GM18519 (cell line): ENCODE results near the gene TENT5A.
"Not testable (repeated sequence)": the region's sequence is repeated elsewhere in the genome, so short reads cannot be mapped to it uniquely, and the experiment has no call there.

Experiments
- ATAC-seq: cut with Tn5 transposase; IDR thresholded peaks from one replicate; pipeline ENCODE4 v1.9.1; 2021; ENCODE audit warnings: mild to moderate bottlenecking, moderate library complexity; ENCODE audit not compliant: unreplicated experiment, low FRiP score

Gene TENT5A

DNA sequence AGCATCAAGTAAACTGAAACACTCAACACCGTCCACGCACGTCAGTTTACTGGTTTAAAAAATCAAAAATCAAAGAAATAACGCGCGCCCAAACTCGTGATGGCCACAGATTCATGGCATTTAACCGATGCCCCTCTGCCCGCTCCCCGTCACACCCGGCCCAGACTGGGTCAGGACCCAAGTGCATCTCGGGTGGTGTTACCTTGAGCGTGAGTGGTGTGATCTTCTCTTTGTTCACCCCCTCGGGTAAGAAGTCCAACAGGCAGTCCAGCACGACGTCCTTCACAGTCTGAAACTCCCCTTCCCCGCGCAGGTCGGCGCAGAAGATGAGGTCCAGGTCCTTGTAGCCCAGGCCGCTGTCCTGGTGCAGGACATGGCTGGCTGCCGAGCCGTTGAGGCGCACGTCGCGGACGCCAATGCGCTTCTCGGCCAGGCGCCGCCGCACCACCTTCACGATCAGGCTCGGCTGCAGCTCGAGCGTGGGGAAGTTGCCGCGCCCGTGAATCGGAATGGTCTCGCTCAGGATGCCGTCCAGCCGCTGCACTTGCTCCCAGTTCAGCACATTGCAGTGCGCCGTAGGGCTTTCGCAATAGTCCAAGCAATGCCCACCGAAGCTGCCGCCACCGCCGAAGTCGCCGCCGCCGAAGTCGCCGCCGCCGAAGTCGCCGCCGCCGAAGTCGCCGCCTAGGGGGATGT is 945 bp downstream of the TENT5A start:
- ATAC-seq: no peak

DNA sequence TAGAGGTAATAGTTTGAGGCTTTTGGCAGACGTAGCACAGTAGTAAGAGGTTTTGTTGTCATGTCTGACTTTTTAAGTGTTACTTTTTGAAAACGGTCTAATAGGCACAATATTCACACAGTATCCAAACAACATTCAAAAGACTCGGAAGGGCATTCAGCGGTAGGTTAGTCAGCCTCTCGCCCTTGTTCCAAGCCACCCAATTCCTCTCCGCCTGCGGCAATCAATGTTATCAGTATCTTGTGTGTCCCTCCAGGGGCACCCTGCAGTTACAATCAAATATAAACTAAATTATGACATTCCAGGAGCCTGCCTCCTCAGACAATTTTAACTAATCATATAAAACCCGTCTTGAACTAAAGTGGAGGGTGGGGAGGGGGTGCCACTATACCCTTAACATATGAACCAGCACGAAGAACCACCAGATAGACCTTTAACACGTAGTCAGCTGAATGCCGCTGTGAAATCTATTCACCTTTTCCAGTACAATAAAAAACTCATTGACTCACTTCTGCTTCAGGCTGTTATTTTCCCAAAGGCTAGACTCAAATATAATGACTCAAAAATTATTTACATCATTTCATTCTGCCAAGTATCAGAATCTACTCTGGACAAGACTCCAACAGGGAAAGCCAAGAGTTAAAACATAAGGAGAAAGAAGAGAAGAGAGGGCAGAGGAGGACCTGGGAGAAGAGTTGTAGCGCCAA is 1.6 kb downstream of the TENT5A start:
- no peak for ATAC-seq

- no peak for ATAC-seq
These were observed 2.3 kb downstream of the TENT5A start for GRCh38 chr6:81750200-81750599.

GRCh38 chr6:81749707-81750106 is 2.8 kb downstream of the TENT5A start:
- no peak for ATAC-seq

DNA sequence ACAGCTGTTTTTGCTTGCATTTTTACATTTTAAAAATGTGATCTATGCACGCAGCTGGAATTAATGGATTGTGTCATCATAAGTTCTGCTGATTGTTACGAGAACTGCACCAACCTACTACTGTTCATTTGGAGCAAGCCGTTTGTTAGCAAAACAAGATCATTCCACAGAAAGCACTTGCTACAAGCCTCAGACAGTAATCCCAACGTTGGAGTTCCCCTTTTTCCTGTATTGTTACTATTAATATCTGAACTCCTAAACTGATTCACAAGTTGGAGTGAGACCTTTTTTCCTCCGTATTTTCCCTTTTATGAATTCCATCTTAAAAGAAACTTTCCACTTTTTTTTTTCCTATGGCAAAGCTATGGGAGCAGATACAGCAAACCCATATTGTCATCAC is 3.5 kb downstream of the TENT5A start:
- ATAC-seq: no peak

DNA sequence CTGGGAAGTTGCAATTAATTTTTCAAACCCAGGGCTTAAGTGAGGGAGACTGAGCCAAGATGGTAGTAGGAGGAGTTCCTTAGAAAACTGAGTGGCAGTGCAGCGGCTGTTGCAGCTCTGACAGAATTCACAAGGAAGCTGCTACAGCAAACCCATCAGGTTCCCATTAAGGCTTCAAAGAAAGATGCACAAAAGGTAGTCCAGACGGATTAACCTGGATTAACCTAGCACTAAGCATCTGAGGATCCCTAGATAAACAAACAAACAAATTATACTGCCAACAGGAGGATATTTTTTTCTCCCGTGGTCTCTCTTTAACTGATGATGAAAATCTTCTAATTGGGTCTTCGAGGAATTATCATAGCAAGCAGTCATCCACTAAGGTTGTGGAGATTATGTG is 5.2 kb downstream of the TENT5A start:
- ATAC-seq: no peak

- no peak for ATAC-seq
These were observed 8.3 kb downstream of the TENT5A start for GRCh38 chr6:81744131-81744530.

DNA sequence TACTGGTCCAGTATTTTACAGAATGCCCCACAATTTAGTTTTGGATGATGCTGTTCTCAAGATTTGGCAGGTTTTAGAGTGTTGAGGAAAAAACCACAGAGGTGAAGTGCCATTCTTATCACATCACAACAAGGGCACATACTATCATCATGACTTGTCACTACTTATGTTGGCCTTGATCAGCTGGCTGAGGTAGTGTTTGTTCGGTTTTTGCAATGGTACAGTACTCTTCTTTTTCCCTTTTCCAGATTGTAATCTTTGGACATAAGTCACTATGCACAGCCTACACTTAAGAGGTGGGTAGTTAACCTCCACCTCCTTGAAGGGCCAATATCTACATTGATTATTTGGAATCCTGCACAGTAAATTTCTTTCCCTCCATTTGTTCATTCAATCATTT is 8.8 kb downstream of the TENT5A start:
- no peak for ATAC-seq

DNA sequence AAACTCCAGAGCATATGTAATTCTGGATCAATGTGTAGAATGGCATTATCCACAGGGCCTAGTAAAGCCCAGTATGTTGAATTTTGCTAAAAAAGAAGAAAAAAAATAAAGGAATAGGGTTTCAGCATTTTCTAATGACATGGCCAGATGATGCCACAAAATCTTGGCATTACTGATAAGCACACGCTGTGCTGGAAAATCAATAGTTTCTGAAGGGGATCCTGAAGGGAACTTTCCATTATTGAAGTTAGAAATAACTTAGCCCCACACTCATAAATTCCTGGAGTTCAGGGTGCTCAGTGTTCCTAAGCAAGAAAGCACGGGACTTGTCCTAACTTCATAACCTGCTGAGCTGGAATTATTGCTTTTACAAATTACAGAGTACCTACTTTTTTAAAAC is 10.8 kb downstream of the TENT5A start:
- ATAC-seq: no peak

DNA sequence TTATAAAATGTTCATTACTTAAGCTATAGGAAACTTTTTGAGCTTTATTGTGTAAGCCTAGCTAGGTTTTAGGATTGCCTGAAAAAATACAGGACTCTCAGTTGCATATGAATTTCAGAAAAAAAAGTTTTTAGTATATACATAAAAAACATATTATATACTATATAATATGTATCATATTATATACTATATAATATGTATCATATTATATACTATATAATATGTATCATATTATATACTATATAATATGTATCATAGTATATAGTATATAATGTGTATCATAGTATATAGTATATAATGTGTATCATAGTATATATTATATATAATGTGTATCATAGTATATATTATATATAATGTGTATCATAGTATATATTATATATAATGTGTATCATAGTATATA is 11.9 kb downstream of the TENT5A start:
- not testable (repeated sequence) for ATAC-seq

DNA sequence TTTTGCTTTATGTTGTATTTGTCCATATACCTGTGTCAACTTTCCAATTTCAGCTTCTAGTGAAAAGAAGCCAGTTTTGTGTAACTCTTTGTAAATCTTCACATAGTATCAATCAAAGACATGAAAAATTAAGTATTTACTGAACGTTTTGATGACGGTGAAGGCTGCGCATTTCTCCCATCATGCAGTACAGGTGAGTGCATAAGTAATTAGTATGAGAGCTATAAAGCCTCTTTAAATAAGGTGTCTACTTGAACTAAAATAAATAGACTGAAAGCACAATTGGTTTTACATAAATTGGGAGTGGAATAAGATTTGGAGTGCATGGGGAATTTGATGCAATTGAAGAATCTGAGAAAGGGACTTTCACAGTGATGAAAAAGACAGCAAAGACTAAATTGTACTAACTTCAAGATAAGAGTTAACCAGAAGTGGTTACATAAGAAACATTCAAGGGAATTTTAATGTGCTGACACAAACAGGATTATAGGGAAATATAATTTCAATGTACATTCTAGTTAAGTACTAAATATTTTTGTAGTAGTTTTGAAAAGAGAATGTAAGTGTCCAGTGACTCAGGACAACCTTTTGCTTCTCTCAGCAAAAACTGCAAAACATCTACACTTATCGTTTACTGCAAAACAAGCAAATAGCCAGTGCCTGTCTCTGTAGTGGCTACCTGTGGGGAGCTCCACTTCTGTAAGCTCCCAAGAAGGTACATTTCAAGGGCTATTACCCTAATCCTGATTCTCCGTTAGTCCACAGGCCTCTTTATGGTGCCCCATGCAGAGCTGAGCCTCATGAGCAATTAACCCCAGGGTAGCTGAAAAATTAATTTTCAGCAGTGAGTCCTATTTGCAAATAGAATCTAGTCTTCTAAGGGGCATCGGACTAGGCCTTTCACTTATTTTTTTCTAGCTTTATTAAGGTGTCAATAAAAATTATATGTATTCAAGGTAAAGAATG is 13.0 kb downstream of the TENT5A start:
- no peak for ATAC-seq

DNA sequence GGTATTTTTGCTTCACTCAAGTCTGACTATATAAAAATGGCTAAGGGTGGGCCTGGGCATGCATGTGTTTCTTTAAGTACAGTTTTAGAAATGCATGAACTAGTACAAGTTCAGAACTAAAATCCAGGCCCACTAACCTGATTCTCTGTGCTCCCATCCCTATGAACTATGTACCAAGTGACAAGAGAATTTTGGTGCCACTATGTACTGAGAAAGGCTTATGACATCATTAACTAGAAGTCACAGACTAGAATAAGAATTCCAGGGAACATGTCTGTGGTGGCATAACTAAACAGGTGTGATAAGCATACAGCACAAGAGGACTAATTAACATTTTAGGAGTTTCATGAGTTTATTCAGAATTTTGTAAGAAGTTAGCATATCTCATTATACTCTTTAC is 16.1 kb downstream of the TENT5A start:
- no peak for ATAC-seq

DNA sequence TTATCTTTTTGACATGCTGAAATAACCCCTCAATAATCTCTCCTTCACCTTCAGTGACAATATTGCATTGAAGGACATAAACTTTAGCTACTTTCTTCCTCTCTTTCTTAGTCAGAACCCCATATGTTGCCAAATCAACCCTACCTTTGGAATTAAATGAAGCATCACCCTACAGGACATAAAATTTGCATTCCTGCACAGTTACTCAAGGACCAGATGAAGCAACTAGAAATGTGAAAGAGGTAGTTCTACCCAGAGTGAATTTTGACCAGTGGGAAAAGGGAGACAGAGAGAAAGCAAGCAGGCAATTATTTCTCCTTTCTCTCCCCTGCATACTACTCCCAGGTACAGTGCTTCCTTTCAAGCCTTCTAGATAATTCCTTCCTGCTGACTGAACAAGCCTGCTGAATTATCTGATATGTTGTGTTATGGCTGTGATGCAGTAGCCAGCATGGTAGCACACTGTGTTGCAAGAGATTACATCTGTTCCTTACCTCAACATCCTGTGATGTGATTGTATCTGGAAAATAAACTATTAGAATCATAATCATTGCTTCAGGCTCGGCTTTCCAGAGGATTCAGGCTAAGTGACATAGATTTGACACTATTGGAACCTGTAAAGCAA is 16.6 kb downstream of the TENT5A start:
- ATAC-seq: no peak

GRCh38 chr6:81734500-81735150 is 17.9 kb downstream of the TENT5A start:
- no peak for ATAC-seq

DNA sequence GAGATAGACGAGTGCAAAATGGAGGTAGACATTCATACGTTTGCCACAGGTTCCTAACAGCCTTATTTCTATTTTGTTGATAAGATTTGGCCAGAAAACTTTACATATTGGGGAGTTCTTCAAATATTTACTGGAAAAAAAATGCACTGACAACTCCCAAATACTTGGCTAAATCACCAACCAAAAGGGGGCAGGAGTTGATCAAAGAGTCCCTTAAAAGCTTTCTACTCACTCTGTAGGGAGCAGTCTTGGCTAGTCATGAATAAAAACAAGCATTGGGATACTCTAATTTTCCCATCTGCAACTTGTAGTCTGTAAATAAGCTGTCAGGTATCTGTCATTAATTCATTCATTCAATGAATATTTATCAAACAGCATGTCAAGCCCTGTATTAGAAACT is 18.4 kb downstream of the TENT5A start:
- no peak for ATAC-seq

- ATAC-seq: no peak
These were observed 20.7 kb downstream of the TENT5A start for GRCh38 chr6:81731814-81732213.

GRCh38 chr6:81727876-81728517 is 24.5 kb downstream of the TENT5A start:
- no peak for ATAC-seq

GRCh38 chr6:81725127-81725526 is 27.4 kb downstream of the TENT5A start:
- ATAC-seq: no peak

GRCh38 chr6:81722506-81723223 is 29.8 kb downstream of the TENT5A start:
- ATAC-seq: no peak
